KOPT-K1 (cell line): ENCODE results near the gene FDPS.
A peak's percentile ranks its signal among the peaks of the same experiment; 100 is the strongest.
"Not testable (repeated sequence)": the region's sequence is repeated elsewhere in the genome, so short reads cannot be mapped to it uniquely, and the experiment has no call there.

Experiments
- H3K27ac ChIP-seq: fragments of 200-600 bp; sonication (generic); 2 replicates; pipeline ENCODE4 v1.5.1; 2016; ENCODE audit warnings: antibody characterized with exemption, mild to moderate bottlenecking, low read depth, low read length; ENCODE audit not compliant: poor library complexity, severe bottlenecking
- H3K36me3 ChIP-seq: fragments of 200-600 bp; sonication (generic); 2 replicates; pipeline ENCODE4 v1.5.1; 2017; ENCODE audit warnings: antibody characterized with exemption, mild to moderate bottlenecking, low read length, moderate library complexity; ENCODE audit not compliant: insufficient read depth
- H3K9me3 ChIP-seq: fragments of 200-600 bp; sonication (generic); 2 replicates; pipeline ENCODE4 v1.5.1; 2017; ENCODE audit warnings: antibody characterized with exemption, low read length, mild to moderate bottlenecking; ENCODE audit not compliant: insufficient read depth, poor library complexity, severe bottlenecking

FDPS gene

GRCh38 chr1:155320661-155321617, 12.3 kb downstream of the FDPS start, which contains the start of gene RUSC1:
Gene RUSC1, plus strand, starts transcription at chr1:155320894. Its CDS starts 880 bp downstream, at chr1:155321774.
- Histone ChIP-seq H3K36me3 (peaks cover 53% of the 10 kb centered on the region), H3K27ac (no peak within 1 kb of the TSS), H3K9me3 (no peaks in the 10 kb centered on the region)

- Histone ChIP-seq H3K27ac (no peak overlapping the region), H3K36me3 (peaks cover 52% of the 10 kb centered on the region)
These were observed 13.2 kb downstream of the FDPS start for GRCh38 chr1:155321639-155322503.

GRCh38 chr1:155322571-155322952, 13.9 kb downstream of the FDPS start:
- Histone ChIP-seq H3K36me3 (peaks cover 52% of the 10 kb centered on the region), H3K27ac (peak overlapping the region; percentile 92), H3K9me3 (no peaks in the 10 kb centered on the region)

More at GRCh38 chr1:155321639-155322503, 13.2 kb downstream of the FDPS start:
- no peaks in the 10 kb centered on the region for H3K9me3 ChIP-seq

DNA sequence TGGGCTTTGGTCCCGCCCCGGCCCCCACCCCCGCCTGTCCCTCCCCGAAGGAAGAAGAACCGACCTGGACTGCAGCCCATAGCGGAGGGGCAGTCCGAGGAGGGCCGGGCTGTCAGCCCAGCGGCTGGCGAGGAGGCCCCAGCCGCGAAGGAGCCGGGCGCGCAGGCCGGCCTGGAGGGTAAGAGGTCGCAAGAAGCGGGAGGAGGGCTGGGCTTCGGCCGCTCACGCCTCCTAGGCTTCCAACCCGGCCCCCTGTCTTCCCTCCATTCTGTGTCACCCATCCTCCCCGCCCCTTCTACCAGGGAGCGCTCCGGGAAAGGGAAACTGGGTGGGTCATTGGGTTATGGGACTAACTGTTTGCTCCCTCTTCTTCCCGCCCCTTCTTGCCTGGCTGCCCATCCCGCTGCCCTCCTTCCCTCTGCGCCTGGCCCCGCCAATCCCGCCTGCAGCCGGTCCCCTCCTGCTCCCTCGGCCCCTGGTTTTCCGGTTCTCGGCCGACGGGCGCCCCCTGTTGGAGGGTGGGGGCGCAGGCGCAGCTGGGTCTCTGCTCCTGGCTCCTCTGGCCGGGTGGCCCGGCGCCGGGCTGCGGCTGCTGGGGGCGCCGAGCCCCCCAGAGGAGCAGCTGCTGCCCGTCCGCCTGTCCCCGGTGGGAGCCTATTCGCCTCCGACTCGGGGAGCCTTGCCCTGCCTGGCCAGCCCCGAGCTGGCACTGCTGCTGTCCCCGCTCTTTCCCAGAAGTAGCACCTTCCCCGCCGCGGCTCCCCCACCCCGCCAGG, 14.5 kb downstream of the FDPS start:
- Histone ChIP-seq H3K36me3 (peaks cover 52% of the 10 kb centered on the region), H3K9me3 (no peaks in the 10 kb centered on the region), H3K27ac (peak overlapping the region; percentile 92)

DNA sequence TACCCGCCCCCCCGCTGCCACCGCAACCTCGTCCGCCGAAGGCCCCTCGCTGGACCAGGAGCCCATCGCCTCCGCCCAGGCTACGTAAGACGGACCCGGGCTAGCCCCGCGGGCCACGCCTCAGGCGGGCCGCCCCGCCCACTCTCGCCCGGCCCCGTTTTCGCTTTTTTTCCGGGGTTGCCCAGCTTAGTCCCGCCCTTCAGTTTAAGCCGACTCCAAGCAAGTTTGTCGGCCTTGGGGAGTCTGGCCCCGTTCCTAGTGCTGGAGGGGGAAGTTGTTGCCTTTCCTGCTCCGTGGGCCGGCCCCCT, 15.0 kb downstream of the FDPS start:
- peaks cover 52% of the 10 kb centered on the region for H3K36me3 ChIP-seq
- H3K9me3 ChIP-seq, result no peaks in the 10 kb centered on the region
- H3K27ac ChIP-seq, result peak overlapping the region; percentile 92

- H3K27ac ChIP-seq, result peak overlapping the region; percentile 92
- peaks cover 49% of the 10 kb centered on the region for H3K36me3 ChIP-seq
- H3K9me3 ChIP-seq, result no peaks in the 10 kb centered on the region
These were observed 15.5 kb downstream of the FDPS start for GRCh38 chr1:155324037-155324716.

GRCh38 chr1:155324717-155325602, 16.3 kb downstream of the FDPS start:
- Histone ChIP-seq H3K9me3 (no peaks in the 10 kb centered on the region), H3K36me3 (peaks cover 46% of the 10 kb centered on the region), H3K27ac (peak overlapping the region; percentile 92)

GRCh38 chr1:155325603-155325893, 16.9 kb downstream of the FDPS start:
- Histone ChIP-seq H3K36me3 (peaks cover 46% of the 10 kb centered on the region), H3K9me3 (no peaks in the 10 kb centered on the region), H3K27ac (no peak overlapping the region)

DNA sequence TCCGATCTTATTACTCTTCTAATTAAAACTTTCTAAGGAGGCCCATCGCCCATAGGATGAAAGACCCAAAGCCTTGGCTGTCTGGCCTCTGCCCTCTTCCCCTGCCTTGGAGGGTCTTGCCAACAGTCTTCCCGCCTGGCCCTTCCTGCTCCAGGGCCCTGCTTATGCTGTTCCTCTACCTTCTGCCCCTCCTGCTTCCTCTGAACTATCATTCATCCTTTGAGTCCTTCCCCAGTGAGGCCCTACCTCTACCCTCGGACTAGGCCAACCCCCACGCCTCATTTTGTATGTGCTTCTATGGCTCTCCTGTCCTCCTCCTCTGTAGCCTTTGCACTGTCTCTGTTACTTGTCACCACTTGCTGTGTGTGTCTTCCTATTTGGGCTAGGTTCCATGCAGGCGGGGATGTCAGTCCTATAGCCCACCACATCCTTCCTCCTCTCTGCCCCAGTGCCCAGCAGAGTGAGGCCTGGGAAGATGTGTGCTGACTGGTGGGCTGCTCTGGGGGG, 17.4 kb downstream of the FDPS start:
- Histone ChIP-seq H3K9me3 (no peaks in the 10 kb centered on the region), H3K27ac (no peak overlapping the region), H3K36me3 (peaks cover 46% of the 10 kb centered on the region)

GRCh38 chr1:155326631-155327037, 18.0 kb downstream of the FDPS start:
- H3K36me3 ChIP-seq, result peaks cover 49% of the 10 kb centered on the region
- H3K9me3 ChIP-seq, result no peaks in the 10 kb centered on the region
- no peak overlapping the region for H3K27ac ChIP-seq

DNA sequence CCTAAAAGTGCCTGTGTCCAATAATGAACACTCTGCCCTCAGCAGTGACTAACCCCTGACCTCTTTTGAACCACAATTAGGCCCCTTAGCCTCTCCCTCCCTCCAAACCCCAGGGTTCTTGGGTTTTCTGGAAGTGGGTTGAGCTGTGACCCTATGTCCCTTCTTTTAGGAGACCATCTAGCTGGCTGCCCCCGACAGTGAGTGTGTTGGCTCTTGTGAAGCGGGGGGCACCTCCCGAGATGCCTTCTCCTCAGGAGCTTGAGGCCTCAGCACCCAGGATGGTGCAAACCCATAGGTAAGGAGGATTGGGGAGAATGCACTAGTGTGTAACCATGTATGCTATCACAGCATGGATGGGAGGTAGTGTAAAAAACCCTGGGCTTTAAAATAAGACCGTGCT, 19.3 kb downstream of the FDPS start:
- peaks cover 53% of the 10 kb centered on the region for H3K36me3 ChIP-seq
- H3K9me3 ChIP-seq, result no peaks in the 10 kb centered on the region
- no peak overlapping the region for H3K27ac ChIP-seq

- peaks cover 62% of the 10 kb centered on the region for H3K36me3 ChIP-seq
- not testable (repeated sequence) for H3K9me3 ChIP-seq, H3K27ac ChIP-seq
These were observed 20.2 kb downstream of the FDPS start for GRCh38 chr1:155328856-155329255.

GRCh38 chr1:155329980-155330598, 21.4 kb downstream of the FDPS start:
- H3K27ac ChIP-seq, result no peak overlapping the region
- H3K36me3 ChIP-seq, result peaks cover 72% of the 10 kb centered on the region
- no peaks in the 10 kb centered on the region for H3K9me3 ChIP-seq
